B cell (primary cell): ENCODE results near the gene GNG7. TPM values are rescaled to one million over a fixed set of nuclear protein-coding genes. Genes with fewer than 3 reads are reported as not detected.

ENCODE experiments used
- ATAC-seq: fragments of 200-7000 bp; cut with Tn5 transposase; one replicate; pipeline ENCODE4 v1.10.0; 2021; ENCODE audit warnings: low read depth, mild to moderate bottlenecking, moderate number of reproducible peaks, moderate library complexity
- CTCF ChIA-PET: fragments of 350-600 bp; sonication (Branson Sonifier 250); formaldehyde crosslinking; loops from one replicate; lab custom pipeline; 2021; ENCODE audit warnings: antibody characterized with exemption, inconsistent platforms; lab: Charles Lee
- POLR2A ChIA-PET: fragments of 350-600 bp; sonication (Branson Sonifier 250); formaldehyde crosslinking; loops from one replicate; lab custom pipeline; 2021; ENCODE audit warnings: antibody characterized with exemption; lab: Charles Lee
- DNase-seq: peaks from one replicate; pipeline ENCODE4 v3.0.0; 2013
- H2AFZ ChIP-seq: 2 replicates; pipeline ENCODE4 v1.6.1; 2012; ENCODE audit warnings: mild to moderate bottlenecking, low read depth, low read length; ENCODE audit not compliant: insufficient read depth, poor library complexity, severe bottlenecking
- H3K27ac ChIP-seq, 2 donors: 1 replicate in 1 of 2; 2 replicates in 1 of 2; pipeline ENCODE4 v1.5.1; 2012 to 2013; ENCODE audit warnings: low read length in 2 of 2, mild to moderate bottlenecking in 2 of 2, moderate library complexity in 1 of 2
- H3K27me3 ChIP-seq, 4 experiments: fragments of 200-600 bp in 1 of 4; sonication (generic) in 1 of 4; replicated peaks in 1 of 4; 1 replicate in 2 of 4; 2 replicates in 2 of 4; pipeline versions ENCODE4 v1.6.1 to v1.7.0; 2013 to 2016; ENCODE audit warnings: low read length in 3 of 4, mild to moderate bottlenecking in 2 of 4, mixed read lengths in 1 of 4, moderate library complexity in 1 of 4; ENCODE audit not compliant: insufficient read depth in 4 of 4, control insufficient read depth in 3 of 4; ENCODE audit errors: control extremely low read depth in 1 of 4
- H3K36me3 ChIP-seq, 2 experiments: replicated peaks in 1 of 2; 1 replicate in 1 of 2; 2 replicates in 1 of 2; pipeline versions ENCODE4 v1.6.1 to v1.7.1; 2013; ENCODE audit warnings: low read length in 1 of 2; ENCODE audit not compliant: insufficient read depth in 2 of 2, control insufficient read depth in 1 of 2; ENCODE audit errors: control extremely low read depth in 1 of 2, extremely low read depth in 1 of 2
- H3K4me1 ChIP-seq, 2 donors: fragments of 200-600 bp in 1 of 2; sonication (generic) in 1 of 2; 1 replicate in 1 of 2; 2 replicates in 1 of 2; pipeline versions ENCODE4 v1.5.1 to v1.6.1; 2013 to 2017; ENCODE audit warnings: low read length in 2 of 2; ENCODE audit not compliant: control insufficient read depth in 2 of 2, insufficient read depth in 2 of 2
- H3K4me2 ChIP-seq: replicated peaks from 2 replicates; pipeline ENCODE3; 2012; ENCODE audit warnings: mild to moderate bottlenecking, low read depth, low read length; ENCODE audit not compliant: poor library complexity, severe bottlenecking
- H3K4me3 ChIP-seq, 5 experiments: fragments of 200-600 bp in 1 of 5; sonication (generic) in 1 of 5; 1 replicate in 3 of 5; 2 replicates in 2 of 5; pipeline versions ENCODE4 v1.5.1 to v1.7.0; 2011 to 2016; ENCODE audit warnings: low read length in 4 of 5, mild to moderate bottlenecking in 4 of 5, low read depth in 2 of 5, control low read depth in 1 of 5, moderate library complexity in 1 of 5; ENCODE audit not compliant: insufficient read depth in 1 of 5; ENCODE audit errors: control extremely low read depth in 1 of 5, extremely low read depth in 1 of 5
- H3K79me2 ChIP-seq: fragments of 200-600 bp; sonication (generic); one replicate; pipeline ENCODE4 v1.6.0; 2016; ENCODE audit warnings: low read length; ENCODE audit not compliant: control insufficient read depth, insufficient read depth
- H3K9ac ChIP-seq: fragments of 200-600 bp; sonication (generic); 2 replicates; pipeline ENCODE4 v1.6.1; 2017; ENCODE audit warnings: mild to moderate bottlenecking, low read length, moderate library complexity
- H3K9me3 ChIP-seq, 3 donors: one replicate each; pipeline versions ENCODE4 v1.6.1 to v1.7.1; 2013; ENCODE audit warnings: low read length in 2 of 3; ENCODE audit not compliant: control insufficient read depth in 2 of 3, insufficient read depth in 1 of 3; ENCODE audit errors: control extremely low read depth in 1 of 3
- H4K20me1 ChIP-seq: 2 replicates; pipeline ENCODE4 v1.6.0; 2012; ENCODE audit warnings: mild to moderate bottlenecking, low read length; ENCODE audit not compliant: insufficient read depth, control insufficient read depth, poor library complexity, severe bottlenecking
- H3K27ac Mint-ChIP-seq: one replicate; pipeline ENCODE4 v1.8.0; 2021; ENCODE audit warnings: mixed read lengths
- H3K27me3 Mint-ChIP-seq: one replicate; pipeline ENCODE4 v1.8.0; 2021; ENCODE audit warnings: mixed read lengths
- H3K4me1 Mint-ChIP-seq: one replicate; pipeline ENCODE4 v1.8.0; 2021; ENCODE audit warnings: mixed read lengths
- H3K4me3 Mint-ChIP-seq: one replicate; pipeline ENCODE4 v1.8.0; 2021; ENCODE audit warnings: mixed read lengths
- H3K9me3 Mint-ChIP-seq: one replicate; pipeline ENCODE4 v1.8.0; 2022; ENCODE audit warnings: mixed read lengths; ENCODE audit not compliant: insufficient read depth
- EZH2 ChIP-seq: IDR thresholded peaks from 2 replicates; pipeline ENCODE4 v1.6.1; 2012; ENCODE audit warnings: borderline replicate concordance, low read depth, mild to moderate bottlenecking, moderate library complexity, low read length; ENCODE audit not compliant: insufficient read depth, poor library complexity, severe bottlenecking
- WGBS: methylation state at CpG from one replicate; pipeline ENCODE4 v1.1.5; 2013; ENCODE audit warnings: missing lambda C conversion rate; ENCODE audit not compliant: insufficient coverage; 5-methylcytosine and 5-hydroxymethylcytosine counted together
- intact Hi-C: fragments of 100-400 bp; cut with micrococcal nuclease; formaldehyde crosslinking; loops from one replicate; pipeline ENCODE4 v1.10.0; 2022
- polyA plus RNA-seq: library from polyadenylated mRNA; depleted of rRNA; stranded (reverse); fragments of >200 nt; gene quantifications from 2 replicates; pipeline ENCODE4 v1.2.3, GENCODE V29; 2012
- total RNA-seq, 2 donors: library from RNA; stranded (reverse); fragments of 120-200 nt in 1 of 2; gene quantifications; 1 replicate in 1 of 2; 2 replicates in 1 of 2; pipeline versions ENCODE4 v1.2.3 to v1.2.4, GENCODE V29; 2013 to 2022
- TF ChIP-seq, protein P1 (sequence below): fragments of 200-600 bp; IDR thresholded peaks from one replicate; pipeline ENCODE4 v1.8.0; 2022; ENCODE audit warnings: antibody characterized with exemption, mild to moderate bottlenecking

Gene GNG7
- total and polyA plus RNA-seq, 2 donors (not counting 1 experiment from before 2014, with no cell fraction given) = 76.3 to 153 TPM

DNA sequence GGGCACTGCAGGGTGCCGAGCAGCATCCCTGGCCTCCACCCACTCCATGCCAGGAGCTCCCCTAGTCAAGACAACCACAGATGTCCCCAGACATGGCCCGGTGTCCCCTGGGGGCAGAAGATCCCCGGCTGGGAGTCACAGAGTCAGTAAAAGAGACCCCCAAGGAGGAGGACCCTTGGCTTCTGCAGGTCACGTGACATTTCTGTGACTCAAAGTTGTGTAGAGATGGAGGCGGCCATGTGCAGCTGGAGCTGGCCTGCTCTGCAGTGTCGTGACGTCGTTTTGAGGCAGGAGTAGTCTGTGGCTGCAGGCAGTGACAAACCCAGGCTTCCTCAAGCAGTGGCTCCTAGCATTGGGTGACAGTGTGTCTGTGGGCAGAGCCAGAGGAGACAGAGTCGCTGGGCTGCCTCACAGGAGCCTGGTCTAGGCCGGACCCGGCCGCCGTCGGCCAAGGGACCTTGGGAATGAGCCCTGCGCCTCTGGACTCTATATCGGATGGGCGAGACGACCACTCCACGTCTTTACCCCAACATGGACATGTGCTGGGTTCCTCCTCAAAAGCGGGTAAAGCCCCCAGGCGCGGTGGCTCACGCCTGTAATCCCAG lies 26.4 kb upstream of the GNG7 start:
- Mint-ChIP-seq H3K4me3 (no peak overlapping the region), H3K4me1 (peaks cover 20% of the 10 kb centered on the region), H3K27ac (peak overlapping the region; percentile 53), H3K9me3 (no peaks in the 10 kb centered on the region), H3K27me3 (peaks cover 4% of the 10 kb centered on the region)
- Histone ChIP-seq H3K27ac (no peak overlapping the region), H3K4me1 (peaks cover 14 to 16% of the 10 kb centered on the region in 2 donors), H3K4me2 (no peak overlapping the region), H3K36me3 (peaks cover 0 to 3% of the 10 kb centered on the region in 2 experiments), H2AFZ (no peak overlapping the region), H3K9ac (no peak overlapping the region), H3K9me3 (peaks cover 0 to 5% (median 0%) of the 10 kb centered on the region in 3 donors), H3K27me3 (no peaks in the 10 kb centered on the region), H3K4me3 (no peak overlapping the region), H4K20me1 (no peaks in the 10 kb centered on the region), H3K79me2 (peaks cover 4% of the 10 kb centered on the region)
- peak; percentile 40 for ATAC-seq
- DNase-seq = peak; percentile 22
- intact Hi-C loops = no loop called here
- POLR2A ChIA-PET = no interaction called here
- 80% methylated on average over 19 of the region's 23 CpGs for WGBS
- no peak for TF ChIP-seq EZH2
- TF ChIP-seq, protein P1, sequence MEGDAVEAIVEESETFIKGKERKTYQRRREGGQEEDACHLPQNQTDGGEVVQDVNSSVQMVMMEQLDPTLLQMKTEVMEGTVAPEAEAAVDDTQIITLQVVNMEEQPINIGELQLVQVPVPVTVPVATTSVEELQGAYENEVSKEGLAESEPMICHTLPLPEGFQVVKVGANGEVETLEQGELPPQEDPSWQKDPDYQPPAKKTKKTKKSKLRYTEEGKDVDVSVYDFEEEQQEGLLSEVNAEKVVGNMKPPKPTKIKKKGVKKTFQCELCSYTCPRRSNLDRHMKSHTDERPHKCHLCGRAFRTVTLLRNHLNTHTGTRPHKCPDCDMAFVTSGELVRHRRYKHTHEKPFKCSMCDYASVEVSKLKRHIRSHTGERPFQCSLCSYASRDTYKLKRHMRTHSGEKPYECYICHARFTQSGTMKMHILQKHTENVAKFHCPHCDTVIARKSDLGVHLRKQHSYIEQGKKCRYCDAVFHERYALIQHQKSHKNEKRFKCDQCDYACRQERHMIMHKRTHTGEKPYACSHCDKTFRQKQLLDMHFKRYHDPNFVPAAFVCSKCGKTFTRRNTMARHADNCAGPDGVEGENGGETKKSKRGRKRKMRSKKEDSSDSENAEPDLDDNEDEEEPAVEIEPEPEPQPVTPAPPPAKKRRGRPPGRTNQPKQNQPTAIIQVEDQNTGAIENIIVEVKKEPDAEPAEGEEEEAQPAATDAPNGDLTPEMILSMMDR = no peak
- CTCF ChIA-PET = interaction anchor here (1.0 to 4.2 kb wide), 3 partner anchors 21 to 92 kb away, joined by 3 to 14 read pairs (median 3); no protein-coding TSS in a partner anchor

DNA sequence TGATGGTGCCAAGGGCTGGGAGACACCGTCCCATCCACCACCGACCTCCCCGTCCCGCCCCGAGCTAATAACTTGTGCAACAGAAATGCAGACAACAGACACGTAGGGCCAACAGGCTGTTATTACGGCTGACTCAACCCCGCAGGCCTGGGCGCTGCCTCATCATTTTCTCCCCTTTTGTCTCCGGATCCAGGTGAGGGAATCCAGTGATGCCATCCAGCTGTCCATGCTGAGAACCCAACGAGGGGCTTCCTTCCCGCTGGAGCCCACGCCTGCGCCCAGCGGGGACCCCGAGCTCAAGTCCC lies 25.1 kb upstream of the GNG7 start:
- Histone ChIP-seq H3K4me2 (no peak overlapping the region), H3K9me3 (peaks cover 0 to 5% (median 0%) of the 10 kb centered on the region in 3 donors), H4K20me1 (no peaks in the 10 kb centered on the region), H3K4me1 (peaks cover 16 to 21% of the 10 kb centered on the region in 2 donors), H3K36me3 (peaks cover 0 to 3% of the 10 kb centered on the region in 2 experiments), H3K27ac (no peak overlapping the region), H3K79me2 (peaks cover 4% of the 10 kb centered on the region), H3K27me3 (peaks cover 0 to 4% (median 0%) of the 10 kb centered on the region in 4 experiments), H3K4me3 (no peak overlapping the region), H3K9ac (no peak overlapping the region), H2AFZ (no peak overlapping the region)
- peaks cover 20% of the 10 kb centered on the region for H3K4me1 Mint-ChIP-seq
- H3K27me3 Mint-ChIP-seq = peaks cover 4% of the 10 kb centered on the region
- no peak overlapping the region for H3K4me3 Mint-ChIP-seq
- ChIA-PET POLR2A (interaction anchor here (0.6 kb wide), 1 partner anchor 434 kb away, joined by 5 read pairs; no protein-coding TSS in a partner anchor), CTCF (interaction anchor here (1.1 to 4.2 kb wide), 5 partner anchors 17 to 79 kb away, joined by 3 to 14 read pairs (median 10); no protein-coding TSS in a partner anchor)
- ATAC-seq (no peak), DNase-seq (peak; percentile 16)
- intact Hi-C loops = no loop called here
- WGBS = 94% methylated on average over 16 of the region's 16 CpGs
- H3K27ac Mint-ChIP-seq = no peak overlapping the region
- H3K9me3 Mint-ChIP-seq = no peaks in the 10 kb centered on the region
- no peak for TF ChIP-seq EZH2
- TF ChIP-seq, protein P1 = no peak
